HG03039 (cell line): ENCODE measurements around the gene PYY.
"Not testable (repeated sequence)": the region's sequence is repeated elsewhere in the genome, so short reads cannot be mapped to it uniquely, and the experiment has no call there.

Experiments
- ATAC-seq: cut with Tn5 transposase; IDR thresholded peaks from one replicate; pipeline ENCODE4 v1.9.1; 2021; ENCODE audit warnings: mild to moderate bottlenecking, moderate library complexity; ENCODE audit not compliant: unreplicated experiment

Gene PYY

GRCh38 chr17:43979011-43979410, 25.3 kb upstream of the PYY start:
- no peak for ATAC-seq

DNA sequence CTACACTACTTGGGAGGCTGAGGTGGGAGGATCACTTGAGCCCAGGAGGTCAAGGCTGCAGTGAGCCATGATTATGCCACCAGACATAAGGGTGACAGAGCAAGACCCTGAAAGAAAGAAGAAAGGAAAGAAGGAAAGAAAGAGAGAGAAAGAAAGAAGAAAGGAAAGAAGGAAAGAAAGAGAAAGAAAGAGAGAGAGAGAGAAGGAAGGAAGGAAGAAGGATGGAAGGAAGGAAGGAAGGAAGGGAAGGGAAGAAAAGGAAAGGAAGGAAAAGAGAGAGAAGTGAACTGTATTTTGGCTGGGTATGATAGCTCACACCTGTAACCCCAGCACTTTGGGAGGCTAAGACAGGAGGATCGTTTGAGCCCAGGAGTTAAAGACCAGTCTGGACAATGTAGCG, 24.3 kb upstream of the PYY start:
- no peak for ATAC-seq

- ATAC-seq, result no peak
These were observed 23.5 kb upstream of the PYY start for GRCh38 chr17:43976963-43977837.

DNA sequence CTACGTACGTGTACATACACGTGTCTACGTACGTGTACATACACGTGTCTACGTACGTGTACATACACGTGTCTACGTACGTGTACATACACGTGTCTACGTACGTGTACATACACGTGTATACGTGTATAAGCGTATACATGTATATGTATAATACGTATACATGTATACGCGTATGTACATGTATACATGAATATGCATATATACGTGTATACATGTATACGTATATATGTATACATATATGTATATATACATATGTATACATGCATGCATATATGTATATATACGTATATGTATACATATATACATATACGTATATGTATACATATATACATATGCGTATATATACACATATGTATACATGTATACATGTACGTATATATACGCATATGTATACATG, 22.2 kb upstream of the PYY start:
- no peak for ATAC-seq

DNA sequence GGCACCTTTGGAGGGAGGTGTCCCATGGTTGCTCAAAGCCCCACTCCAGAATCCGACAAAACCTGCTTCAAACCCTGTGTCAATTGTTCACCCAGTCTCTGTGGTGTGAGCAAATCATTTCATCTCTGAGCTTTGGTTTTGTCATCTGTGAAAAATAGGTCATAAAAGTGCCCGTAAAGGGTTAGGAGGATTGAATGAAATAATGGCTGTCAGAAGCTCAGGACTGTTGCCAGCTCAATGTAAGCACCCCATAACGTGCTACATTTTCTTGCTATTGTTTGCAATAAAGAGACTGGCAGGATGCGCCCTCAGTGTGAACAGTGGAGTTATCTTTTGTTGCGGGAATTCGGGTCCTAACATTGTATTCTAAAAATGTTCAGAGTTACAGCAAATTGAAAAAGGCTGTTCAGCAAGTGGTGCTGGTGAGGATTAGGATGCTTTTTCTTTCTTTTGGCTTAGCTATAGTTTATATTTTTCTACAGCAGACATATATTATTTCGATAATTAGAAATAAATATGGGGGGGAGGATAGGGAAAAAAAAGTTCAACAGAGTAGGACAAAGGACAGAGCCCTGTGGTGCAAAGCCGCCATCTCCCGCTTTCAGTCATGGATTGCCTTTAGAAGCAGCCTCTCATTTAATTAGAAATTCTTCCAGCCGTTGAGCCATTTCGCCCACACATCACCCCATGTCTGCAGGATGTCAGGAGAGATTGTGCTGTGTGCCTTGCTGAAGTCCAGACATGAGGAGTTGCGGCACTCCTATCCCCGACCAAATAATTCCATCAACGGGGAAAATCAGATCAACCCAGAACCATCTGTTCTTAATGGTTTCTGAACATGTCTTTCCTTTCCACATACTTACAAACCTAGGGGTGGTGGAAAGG, 20.9 kb upstream of the PYY start:
- ATAC-seq, result no peak

DNA sequence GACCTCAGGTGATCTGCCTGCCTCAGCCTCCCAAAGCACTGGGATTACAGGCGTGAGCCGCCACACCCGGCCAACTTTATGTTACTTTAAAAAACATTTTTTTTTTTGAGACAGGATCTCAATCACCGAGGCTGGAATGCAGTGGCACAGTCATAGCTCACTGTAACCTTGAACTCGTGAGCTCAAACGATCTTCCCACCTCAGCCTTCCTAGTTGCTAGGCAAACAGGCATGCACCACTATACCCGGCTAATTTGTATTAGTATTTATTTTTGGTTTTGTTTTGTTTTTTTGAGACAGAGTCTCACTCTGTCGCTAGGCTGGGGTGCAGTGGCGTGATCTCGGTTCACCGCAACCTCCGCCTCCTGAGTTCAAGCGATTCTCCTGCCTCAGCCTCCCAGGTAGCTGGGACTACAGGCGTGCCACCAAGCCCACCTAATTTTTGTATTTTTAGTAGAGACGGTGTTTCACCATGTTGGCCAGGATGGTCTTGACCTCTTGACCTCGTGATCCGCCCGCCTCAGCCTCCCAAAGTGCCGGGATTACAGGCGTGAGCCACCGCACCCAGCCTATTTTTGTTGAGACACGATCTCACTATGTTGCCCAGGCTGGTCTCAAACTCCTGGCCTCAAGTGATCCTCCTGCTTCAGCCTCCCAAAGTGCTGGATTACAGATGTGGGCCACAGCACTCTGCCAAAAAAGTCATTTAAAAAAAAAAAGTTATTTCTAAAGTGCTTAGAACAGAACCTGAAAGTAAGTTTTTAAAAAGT, 18.9 kb upstream of the PYY start:
- ATAC-seq, result not testable (repeated sequence)

DNA sequence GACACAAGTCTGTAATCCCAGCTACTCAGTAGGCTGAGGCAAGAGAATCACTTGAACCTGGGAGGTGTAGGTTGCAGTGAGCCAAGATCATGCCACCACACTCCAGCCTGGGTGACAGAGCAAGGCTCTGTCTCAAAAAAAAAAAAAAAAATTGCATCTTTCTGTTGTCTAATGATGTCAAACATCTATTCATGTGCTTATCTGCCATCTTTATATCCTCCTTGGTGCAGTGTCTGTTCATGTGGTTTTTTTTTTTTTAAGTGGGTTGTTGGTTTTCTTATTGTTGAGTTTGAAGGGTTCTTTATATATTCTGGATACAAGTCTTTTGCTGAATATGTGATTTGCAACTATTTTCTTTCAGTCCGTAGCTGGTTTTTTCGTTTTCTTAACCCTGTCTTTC, 17.7 kb upstream of the PYY start:
- ATAC-seq, result not testable (repeated sequence)

DNA sequence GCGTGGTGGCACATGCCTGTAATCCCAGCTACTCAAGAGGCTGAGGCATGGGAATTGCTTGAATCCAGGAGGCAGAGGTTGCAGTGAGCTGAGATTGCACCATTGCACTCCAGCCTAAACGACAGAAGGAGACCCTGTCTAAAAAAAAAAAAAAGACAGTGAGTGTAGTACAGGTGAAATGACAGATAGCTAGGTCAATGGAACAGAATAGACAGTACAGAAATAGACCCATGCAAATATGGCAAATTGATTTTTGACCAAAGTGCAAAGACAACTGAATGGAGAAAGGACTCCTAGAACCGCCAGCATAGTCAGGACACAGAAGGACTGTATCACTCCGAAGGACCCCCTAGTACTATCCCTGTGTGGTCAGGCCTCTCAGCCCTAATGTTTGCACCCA, 16.6 kb upstream of the PYY start:
- ATAC-seq, result no peak

DNA sequence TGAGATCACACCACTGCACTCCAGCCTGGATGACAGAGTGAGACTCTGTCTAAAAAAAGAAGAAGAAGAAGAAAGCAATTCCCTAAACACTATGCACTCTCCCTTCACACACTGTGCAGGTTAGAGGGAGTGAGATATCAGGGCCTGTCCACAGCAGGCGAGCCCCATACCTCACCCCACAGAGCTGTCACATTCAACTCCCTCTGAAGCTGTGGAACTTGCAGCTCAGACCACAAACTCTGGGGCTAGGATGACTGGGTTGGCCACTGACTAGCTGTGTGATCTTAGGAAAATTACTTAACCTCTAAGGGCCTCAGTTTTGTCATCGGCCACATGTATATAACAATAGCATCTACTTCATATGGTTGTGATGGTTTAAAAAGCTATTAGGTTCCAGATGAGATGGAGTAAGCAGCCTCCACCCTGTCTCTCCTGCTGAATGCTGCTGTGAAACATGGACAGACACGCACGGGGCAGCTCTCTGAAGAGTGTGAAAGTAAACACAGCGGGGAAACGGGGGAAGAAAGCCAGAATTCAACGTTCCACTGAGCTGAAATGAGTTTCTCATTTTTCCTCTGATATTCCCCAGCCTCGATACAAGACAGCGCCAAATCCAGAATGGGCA, 13.6 kb upstream of the PYY start:
- no peak for ATAC-seq

GRCh38 chr17:43966276-43966675, 12.5 kb upstream of the PYY start:
- no peak for ATAC-seq

- no peak for ATAC-seq
These were observed 8.7 kb upstream of the PYY start for GRCh38 chr17:43962479-43962878.

DNA sequence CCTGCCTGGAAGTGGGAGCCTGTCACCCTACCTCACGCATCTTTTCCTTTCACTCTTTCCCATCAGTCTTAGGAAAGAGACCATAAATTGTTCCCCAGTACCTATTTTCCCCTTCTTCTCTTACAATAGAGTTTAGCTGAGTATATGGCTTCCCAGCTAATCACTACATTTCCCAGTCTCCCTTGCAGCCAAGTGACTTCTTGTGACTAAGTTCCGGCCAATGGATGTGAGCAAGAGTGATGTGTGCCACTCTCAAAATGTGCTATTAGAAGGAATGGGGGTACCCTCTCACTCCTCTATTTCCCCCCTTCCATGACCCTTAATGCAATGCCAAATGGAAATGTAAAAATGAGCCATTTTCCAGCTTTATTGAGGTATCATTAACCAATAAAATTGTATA, 8.2 kb upstream of the PYY start:
- no peak for ATAC-seq

- ATAC-seq, result not testable (repeated sequence)
These were observed 7.6 kb upstream of the PYY start for GRCh38 chr17:43961292-43961691.

- ATAC-seq, result no peak
These were observed 5.1 kb upstream of the PYY start for GRCh38 chr17:43958748-43959352.

DNA sequence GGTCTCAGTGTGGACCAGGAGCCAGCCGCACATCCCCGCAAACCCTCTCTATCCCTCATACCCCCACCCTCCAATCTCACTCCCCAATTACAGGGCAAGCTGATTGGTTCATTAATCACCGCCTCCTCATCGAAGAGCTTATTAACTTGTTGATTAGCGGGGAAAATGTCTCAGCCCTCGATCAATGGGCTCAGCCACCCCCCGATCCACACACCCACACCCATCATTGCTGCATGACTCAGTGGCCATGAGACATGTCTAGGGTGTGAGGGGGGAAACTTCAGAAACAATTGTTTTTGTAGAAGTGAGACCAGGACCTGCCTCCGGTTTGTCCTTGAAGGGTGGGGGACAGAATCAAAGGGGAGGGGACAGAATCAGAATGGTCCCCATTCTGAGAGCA, 2.5 kb upstream of the PYY start:
- ATAC-seq, result no peak

DNA sequence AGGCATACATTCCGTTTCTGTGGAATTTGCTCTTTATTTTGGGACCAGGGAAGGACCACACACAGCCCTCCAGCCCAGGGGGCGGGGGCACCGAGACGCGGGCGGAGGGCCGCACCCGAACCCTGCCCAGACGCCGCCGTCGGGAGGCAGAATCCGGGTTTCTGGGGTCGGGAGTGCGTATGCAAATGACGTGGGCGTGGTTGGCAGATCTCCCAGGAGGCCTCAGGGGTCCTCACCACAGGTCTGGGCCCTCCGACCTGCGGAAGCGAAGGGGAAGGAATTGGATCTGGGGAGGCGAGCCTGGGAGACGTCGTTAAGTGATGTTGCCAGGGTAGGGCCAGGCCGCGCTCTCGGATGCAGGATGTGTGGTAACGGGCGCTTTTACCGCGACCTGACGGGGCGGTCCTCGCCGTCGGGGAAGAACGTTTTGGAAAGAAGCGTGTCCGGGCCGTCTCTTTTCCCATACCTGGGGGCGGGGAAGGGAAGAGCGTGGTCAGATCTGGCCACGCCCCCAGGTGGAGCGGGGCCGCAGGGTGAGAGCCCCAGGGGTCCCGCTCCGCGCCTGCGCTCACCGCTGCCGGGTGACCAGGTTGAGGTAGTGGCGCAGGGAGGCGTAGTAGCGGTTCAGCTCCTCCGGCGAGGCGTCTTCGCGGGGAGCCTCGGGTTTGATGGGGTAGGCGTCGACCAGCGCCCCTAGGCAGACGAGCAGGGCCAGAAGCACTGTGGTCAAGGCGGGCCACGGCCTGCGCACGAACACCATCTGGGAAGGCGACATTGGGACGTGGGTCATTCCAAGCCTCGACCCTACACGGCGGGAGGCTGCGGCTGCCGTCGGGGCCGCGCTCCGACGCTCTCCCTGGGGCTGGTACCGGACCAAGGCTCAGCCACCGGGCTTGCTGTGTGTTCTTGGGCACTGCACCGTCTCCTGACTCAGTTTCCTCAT, 745 bp downstream of the PYY start:
- ATAC-seq, result no peak

- ATAC-seq, result no peak
These were observed 1.4 kb downstream of the PYY start for GRCh38 chr17:43952351-43952723.

DNA sequence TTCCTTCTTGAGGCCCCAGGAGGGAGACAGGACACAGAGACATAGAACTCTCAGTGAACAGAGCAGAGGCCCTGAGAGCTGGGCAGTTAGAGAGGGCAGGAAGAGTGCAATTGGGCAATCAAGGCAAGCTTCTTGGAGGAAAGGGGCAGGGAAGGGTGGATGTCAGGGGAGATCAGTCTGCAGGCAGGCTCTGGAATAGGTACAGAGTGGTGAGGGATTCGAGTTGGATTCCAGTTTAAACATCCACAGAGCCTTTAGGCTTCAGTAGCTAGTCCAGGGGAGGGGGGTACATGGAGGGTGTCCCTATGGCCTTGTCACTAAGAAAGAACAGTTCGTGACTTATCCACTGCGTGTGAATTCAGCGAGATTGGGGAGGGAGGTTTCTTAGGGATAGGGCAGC, 2.0 kb downstream of the PYY start:
- no peak for ATAC-seq

DNA sequence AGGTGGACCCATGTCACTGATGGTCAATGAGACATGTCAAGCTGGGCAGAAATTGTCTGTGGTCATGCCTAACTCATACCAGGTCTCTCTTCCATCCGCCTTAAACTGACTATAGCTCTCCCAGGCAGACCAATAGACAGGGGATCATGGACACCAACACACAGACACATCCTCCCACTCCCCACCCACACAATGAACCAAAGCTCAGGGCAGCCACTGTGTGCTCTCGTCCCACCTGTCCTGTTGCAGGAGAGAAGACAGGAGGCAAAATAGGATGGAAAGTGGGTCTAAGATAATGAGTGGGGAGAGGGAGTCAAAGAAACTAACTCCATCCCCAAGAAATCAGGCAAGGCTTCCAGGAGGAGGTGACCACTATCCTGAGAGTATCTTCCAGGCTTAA, 3.2 kb downstream of the PYY start:
- no peak for ATAC-seq
